GM21447 (cell line): ENCODE data around the gene IGFBP2.

Experiments used
- ATAC-seq: cut with Tn5 transposase; IDR thresholded peaks from one replicate; pipeline ENCODE4 v1.9.1; 2021; ENCODE audit not compliant: unreplicated experiment

Gene IGFBP2

GRCh38 chr2:216636551-216637450 is 3.6 kb downstream of the IGFBP2 start:
- ATAC-seq = no peak

- ATAC-seq = no peak
Observed at GRCh38 chr2:216637472-216637871, 4.3 kb downstream of the IGFBP2 start.

DNA sequence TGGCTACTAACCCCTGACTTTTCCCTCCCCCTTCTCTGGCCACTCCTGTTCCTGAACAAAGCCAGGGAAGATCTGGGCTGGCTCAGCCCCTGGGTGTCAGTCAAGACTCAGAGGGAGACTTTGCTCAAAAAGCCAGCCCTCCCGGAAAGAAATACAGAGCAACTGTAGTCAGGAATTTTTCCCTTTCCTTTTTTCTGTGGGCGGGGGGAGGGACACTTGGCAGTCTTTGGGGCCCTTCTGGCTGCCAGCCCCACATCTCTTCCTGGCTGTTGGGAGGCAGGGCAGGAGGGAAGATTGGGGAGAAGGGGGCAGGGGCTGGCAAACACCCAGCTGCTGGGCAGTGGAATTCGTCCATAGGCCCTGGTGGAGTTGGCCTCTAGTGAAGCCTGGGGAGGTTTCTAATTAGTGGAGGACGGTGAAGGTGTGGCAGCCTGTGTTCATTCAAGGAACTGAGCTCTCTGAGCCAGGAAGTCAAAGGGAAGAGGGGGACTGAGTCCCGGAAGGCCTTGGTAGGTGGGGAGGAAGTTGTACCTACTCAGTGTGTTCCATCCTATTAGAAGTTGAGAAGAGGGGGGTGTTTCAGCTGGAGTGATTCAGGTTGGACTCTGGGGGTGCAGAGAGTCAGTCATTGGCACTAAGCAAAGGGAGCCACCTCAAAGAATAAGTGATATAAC is 10.9 kb downstream of the IGFBP2 start:
- no peak for ATAC-seq

- ATAC-seq = no peak
Observed at GRCh38 chr2:216644842-216645635, 11.8 kb downstream of the IGFBP2 start.

DNA sequence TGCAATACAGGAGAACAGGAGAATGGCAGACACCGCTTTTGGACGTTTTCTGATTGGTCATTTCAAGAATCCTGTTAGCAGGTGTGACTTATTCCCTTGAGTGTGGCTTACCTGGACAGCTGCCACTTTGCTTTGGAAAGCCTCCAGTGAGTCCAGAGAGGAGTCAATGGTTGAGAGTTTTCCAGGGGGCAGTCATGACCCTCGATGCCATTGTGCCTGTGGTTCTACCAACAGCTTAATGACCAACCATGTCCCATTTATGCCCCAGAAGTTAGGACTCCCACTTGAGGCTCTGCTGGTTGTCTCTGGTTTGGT is 12.4 kb downstream of the IGFBP2 start:
- ATAC-seq = no peak

DNA sequence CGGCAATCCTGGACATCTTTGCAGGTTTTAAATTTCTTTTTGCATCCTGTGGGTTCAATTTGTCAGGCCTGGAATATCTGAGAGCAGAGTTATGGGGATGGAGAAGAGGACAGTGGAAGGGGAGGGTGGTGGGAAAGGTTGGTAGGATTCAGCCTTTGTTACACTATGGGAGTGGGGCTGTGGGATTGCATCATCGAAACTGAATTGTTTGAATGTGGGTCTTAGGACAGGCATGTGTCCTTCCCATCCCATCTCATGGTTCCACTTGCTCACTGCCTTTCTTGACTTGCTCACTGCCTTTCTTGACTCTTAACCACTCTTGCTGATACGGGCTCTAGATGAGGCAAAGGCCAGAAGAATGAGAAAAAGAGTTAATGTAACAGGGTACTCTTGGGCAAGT is 12.9 kb downstream of the IGFBP2 start:
- no peak for ATAC-seq

- ATAC-seq = no peak
Observed at GRCh38 chr2:216648105-216648504, 14.9 kb downstream of the IGFBP2 start.

GRCh38 chr2:216649574-216649973 is 16.4 kb downstream of the IGFBP2 start:
- no peak for ATAC-seq

- ATAC-seq = no peak
Observed at GRCh38 chr2:216650626-216651257, 17.5 kb downstream of the IGFBP2 start.

GRCh38 chr2:216651351-216651881 is 18.2 kb downstream of the IGFBP2 start:
- no peak for ATAC-seq

DNA sequence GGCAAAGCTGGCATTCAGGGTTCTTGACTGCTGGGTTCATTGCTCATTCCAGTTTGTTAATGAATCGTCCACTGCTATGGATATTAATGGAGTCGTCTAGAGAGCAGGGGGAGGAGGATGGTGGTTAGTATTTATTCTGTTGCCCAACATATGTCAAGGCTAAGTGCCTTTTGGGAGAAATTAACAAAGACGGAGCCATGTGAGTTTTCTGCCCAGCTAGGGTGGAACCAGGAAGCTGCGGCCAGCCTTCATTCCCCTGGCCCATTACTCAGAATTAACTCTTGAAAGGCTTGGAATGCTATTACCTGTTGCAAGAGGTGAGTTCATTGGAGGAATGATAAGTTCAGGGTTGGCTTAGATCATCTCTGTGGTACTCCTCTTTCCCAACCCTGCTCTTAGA is 19.3 kb downstream of the IGFBP2 start:
- ATAC-seq = no peak

GRCh38 chr2:216653093-216653799 is 20.0 kb downstream of the IGFBP2 start:
- no peak for ATAC-seq

DNA sequence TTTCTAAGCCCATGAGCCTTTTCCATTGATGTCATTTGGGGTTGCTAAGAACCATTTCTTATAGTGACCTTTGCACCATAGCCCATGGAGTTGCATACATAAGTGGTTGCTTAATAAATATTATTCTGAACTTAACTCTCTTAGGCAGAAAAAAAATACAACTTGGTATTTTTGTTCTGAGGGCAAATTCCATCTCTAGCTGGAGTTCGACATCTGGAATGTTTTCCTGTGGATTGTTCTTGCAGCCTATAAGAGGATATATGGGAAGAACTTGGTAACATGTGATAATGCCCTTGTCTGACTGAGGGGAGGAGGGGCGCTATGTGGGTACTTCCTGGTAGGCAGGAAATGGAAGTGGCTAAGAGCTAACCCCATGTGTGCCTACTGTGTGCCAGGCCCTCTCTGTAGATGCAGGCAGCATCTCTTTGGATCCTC is 20.7 kb downstream of the IGFBP2 start:
- no peak for ATAC-seq

DNA sequence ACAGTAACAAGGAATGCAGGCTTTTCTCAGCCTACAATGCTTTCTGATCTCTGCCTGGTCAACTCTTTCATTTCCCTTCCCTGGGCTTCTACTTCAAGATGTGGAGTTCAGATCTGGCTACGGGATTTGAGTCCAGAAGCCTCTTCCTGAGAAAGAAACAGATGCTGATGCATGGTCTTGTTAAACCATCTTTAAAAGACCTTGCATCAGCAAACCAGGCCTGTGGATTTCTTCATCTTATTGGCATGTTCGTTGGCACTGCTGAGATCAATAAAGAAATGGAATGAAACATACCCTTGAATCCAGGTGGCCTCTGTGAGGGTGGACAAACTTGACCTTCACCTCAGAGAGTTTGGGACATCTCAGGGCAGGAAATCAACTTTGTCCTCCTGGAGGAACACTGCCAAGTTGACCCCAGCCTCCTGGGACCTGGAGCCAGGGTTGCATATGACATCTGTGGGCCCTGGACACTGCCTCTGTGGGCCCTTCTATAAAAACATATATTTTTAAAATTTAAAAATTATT is 21.4 kb downstream of the IGFBP2 start:
- ATAC-seq = no peak

DNA sequence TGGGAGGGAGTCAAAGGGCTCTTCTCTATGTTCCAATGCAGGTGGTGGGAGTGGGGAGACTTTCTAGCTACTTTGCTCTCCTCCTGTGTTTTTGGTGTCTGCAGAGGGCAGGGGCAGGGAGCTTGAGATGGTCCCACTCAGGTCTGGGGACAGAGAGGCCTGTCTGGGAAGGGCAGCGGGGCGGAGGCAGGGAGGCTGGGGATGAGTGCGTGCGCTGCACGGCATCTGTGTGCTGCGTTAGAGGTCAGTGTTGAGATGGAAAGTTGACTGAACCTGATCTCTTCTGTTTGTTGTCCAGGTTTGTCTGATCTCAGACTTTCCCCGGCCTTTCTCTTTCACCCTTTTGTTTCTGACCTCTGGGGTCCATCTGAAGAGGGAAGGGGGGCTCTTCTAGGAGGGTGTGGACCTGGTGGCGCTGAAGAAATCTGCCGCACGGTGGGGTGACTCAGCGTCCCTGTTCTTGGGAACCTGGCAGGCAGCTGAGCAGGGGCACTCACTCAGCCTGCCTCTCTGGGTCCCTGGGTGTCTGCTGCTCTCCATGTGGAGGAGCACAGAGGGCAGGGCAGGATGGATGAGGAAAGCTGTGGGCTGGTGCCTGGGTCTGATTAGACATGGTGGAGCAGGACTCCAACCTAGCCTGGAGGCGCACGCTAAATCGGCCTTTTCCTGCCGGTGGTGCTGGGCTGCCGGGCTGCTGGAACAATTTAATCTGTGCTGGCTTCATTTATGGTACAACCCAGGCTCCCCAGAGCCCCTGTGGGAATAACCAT is 24.1 kb downstream of the IGFBP2 start:
- no peak for ATAC-seq

DNA sequence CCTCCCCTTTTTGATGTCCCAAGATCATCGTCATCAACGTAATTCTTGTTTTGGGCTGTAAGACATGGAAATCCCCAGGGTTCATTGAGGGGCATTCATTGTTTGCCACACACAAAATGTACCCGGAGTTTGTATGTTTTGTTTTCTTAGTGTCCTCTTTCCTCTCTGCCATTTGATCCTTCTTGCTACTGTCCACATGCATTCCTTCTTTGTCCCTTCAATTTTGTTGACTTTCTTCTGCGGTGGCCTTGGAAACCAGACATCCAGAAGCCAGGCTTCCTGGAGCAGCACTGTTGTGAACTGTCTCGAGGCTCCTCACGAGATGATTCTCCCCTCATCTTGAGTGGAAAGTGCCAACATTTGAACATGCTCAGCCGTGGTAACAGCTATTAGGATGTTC is 24.8 kb downstream of the IGFBP2 start:
- no peak for ATAC-seq

- no peak for ATAC-seq
Observed at GRCh38 chr2:216658757-216659156, 25.5 kb downstream of the IGFBP2 start.

DNA sequence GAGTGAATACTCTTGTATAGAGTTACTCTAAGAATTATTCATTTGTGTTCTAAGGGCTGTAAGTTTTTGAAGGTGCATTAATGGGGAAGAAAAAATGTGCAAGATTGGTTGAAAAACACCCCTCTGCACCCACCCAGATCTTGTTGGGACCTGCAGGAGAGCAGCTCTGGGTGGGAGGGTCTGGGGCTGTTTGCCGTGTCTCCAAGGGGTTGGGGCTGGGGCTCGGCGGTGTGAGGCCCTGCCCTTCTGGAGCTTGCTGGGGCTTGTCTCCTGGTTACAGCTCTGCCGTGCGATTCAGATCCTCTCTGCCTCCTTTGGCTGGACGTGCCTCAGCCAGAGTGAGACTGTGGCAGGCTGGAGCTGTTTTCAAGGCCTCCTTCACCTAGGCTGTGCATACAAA is 26.1 kb downstream of the IGFBP2 start:
- ATAC-seq = no peak

- ATAC-seq = no peak
Observed at GRCh38 chr2:216660496-216660895, 27.3 kb downstream of the IGFBP2 start.
